NCI-H82 (cell line): Measurements from ENCODE around the gene FMNL3.

Source experiments
- DNase-seq: peaks from one replicate; lab custom pipeline; 2025; lab: John Stamatoyannopoulos, UW

The FMNL3 gene

DNA sequence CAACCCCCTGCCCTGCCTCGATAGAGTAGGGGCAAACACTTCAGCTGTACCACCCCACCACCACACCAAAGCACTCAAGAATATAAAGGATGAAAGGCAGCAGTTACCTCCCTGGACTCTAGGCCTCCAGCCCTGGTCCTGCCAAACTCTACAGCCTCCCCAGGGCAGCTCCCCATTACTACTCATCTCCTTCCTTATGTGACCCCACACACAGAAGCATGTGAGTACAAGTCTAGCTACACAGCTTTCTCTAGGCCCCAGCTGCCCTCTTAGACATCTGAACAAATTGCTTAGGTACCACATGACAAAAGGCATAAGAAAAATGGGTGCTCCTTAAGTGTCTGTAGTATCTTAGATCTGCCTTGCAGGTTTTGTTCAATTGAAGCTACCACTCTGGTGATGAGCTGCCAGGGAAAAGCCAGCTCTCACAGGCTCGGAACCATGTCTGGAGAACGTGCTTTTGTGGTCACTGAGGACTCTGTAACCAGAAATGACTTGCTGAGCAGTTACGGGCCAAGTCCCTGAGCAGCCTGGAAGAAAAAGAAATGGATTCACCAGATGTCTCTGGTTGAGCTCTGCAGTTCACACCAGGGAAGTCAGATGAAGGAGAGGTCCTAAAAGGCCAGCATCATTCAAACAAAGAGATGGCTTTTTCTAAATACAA, 32.8 kb downstream of the FMNL3 start:
- DNase-seq, result peak; percentile 28

DNA sequence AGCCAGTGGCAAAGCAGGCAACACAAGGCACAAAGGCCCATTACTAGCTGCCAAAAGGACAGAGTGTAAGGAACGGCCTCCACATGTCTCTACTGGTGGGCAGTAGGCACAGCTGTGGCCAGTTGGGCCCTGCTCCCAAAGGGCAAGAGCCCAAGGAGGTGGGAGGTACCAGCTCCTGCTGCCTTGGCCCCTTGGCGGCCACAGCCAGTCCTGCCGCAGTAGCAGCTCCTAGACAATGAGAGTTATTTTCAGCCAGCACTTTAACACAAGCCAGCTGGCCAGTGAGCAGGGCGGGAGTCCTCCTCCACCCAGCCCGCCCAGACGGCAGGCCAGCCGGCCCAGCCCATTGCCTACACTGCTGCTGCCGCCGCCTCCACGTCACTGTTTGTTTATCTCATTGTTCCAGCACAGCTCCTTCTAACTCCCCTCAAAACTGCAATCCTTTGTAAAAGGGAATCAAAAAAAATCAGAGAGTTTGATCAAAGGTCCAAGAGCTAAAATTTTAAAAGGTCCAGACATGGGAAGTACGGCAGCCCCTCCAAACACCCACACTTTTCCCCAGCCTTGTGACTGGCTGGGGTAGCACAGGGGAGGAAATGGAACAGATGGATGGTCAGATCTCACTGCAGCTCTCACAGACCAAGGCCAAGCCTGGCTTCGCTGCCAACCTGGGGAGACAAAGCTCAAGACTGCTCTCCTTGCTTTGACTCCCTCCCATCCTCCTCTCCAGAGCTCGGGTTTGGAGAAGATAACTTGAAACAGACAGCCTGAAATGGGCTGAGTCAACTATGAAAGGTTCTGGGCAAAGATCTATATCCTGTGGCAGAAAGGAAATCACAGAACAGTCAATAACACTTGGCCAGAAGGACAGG, 33.5 kb downstream of the FMNL3 start:
- DNase-seq, result peak; percentile 95

DNA sequence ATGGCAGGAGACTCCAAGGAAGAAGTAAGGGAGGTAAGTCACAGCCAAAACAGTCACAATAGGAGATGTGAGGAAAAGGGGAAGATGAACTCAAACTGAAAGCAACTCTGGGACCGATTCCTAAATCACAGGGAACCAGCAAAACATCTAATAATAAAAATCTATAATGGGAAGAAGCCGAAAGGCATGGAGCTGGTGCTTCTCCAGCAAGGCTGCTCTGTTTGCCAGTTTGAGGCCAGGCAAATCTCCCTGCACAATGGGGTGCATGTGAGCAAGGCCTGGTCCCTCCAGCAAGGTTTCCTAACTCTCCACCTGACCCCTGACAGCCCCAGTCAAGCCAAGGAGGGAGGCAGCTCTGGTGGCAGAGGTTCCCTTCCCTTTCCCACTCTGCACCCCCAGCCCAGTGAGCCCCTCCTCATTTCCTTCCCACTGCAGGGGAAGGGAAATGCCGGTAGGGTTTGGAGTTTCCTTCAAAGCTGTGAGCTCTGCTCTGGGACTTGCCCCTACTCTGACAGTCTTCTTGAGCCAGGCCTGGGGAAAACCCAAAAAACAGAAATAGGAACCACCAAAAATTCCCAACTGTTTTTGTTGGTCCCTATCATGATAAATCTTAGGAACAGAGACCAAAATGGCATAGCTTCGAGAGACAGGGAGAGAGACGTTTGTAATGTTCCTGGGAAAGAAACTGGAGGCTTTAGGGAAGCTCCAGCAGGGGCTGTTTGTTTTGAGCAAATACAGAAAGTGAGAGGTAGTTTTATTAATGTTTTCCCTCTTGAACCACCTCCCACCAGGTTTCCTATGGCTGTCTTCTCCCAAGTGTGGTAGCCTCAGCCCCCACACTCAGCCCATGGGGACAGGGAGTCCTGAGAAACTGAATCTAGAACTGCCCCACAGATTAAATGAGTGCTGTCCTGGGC, 34.6 kb downstream of the FMNL3 start:
- no peak for DNase-seq

DNA sequence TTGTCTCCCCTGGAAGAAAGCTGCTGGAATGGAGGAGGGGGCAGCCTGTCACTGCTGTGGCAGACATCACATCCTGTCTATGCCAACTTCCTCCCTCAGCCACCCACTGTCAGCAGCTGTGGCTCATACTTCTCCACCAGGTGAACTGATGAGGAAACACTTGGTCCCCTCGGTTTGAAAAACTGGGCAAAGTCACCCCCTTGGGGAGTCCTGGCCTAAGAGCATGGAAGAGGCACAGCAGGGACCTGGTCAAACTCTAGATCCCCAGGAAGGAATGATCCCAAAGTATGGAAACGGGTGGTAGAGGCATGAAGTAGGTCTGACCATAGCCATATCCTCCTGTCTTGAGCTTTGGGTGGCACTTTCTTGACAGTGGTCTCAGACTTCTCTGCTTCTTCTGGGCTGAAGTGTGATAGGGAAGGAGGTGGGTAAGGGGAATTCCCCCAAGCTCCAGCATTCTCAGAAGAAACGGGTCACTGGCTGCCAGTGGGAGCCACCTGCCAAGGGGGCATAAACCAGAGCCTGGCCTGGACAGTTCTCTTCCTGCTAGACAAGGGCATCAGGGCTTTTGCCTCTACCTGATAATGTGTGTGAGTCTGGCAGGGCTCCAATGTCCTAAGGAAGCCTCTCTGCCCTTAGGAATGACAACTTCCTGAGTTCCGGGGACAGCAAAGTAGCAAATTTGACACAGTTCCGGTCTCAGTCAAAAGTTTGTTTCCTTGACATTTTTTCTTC, 36.0 kb downstream of the FMNL3 start:
- no peak for DNase-seq

DNA sequence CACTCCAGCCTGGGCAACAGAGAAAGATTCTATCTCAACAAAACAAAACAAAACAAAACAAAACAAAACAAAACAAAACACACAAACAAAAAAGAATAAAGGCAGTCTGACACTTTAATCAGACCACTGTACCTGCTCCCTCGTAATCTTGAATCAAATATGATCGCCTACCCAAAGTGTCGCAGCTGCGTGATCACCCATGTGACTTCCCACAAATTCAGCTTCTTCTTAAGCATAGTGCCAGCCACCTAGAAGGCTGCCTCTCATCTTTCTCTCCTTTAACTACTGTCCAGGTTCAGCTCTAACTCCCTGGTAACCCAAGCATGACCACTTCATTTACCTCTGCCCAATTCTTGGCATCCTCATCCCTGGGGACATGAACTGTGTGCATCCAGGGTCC, 37.4 kb downstream of the FMNL3 start:
- no peak for DNase-seq

DNA sequence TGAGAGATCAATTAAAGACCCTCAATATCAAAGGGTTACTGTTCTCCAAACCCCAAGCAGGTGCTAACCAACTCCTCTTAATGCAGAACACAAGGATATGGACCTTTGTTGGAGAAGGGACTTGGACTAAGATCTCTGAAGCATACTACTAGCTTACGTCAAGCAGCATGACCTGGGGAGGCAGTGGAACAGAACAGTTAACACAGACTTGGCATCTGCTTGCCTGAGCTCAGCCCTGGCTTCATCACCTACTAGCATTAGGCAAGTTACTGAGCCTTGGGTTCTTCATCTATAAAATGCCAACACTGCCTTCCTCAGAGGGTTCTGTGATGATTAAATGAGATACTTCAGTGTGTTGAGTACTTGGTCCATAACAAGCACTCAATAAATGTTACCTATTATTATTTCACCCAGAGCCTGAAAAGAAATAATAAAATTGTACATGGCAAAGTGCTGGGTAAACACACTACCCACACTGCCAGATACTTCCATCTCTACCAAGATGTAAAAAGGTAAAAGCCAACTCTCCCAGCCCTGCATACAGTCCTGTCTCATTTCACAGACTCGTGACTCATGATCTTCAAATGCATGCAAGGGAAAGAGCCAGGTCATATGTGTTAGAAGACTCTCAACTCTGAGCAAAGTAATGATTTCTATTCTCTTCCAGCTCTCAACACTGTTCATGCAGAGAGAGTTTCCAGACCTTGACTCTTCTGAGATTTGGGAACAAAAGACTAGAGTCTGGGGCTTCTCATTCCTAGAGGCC, 39.7 kb downstream of the FMNL3 start:
- DNase-seq, result no peak

DNA sequence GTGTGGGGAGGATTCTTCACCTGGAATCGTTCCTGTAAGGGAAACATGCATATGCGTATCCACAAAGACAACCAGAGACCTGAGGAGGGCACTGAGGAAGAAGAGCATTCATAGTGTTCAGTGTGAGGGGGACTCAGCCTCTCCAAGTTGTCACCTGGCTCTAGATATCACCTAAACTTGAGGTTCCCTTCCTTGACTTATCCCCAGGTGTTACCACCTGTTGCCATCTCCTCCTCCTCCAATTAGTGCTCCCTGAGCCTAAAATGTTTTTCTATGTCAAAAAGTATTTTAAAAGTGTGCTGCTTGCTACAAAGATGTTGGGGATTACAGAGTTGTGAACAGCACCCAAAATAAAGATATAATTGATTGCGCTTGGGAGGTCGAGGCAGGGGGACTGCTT, 41.0 kb downstream of the FMNL3 start:
- DNase-seq, result no peak

DNA sequence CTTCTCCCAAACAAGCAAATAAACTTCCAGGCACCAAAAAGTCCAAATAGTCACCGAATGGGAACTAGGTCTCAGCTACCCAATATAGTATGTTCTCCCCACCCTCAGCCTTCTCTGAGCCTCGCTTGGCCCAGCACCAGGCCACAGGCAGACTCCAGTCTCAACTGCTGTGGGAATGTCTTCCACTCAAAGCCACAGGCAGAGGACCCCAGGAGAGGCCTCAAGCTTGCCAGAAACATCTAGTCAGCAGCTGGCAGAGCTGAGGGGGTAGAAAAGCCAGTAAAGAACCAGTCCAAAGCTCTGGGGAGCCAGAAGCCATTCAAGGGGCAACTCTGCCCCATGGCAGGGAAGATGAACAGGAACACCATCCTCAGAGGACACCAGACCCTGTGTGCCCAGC, 41.8 kb downstream of the FMNL3 start:
- DNase-seq, result no peak

DNA sequence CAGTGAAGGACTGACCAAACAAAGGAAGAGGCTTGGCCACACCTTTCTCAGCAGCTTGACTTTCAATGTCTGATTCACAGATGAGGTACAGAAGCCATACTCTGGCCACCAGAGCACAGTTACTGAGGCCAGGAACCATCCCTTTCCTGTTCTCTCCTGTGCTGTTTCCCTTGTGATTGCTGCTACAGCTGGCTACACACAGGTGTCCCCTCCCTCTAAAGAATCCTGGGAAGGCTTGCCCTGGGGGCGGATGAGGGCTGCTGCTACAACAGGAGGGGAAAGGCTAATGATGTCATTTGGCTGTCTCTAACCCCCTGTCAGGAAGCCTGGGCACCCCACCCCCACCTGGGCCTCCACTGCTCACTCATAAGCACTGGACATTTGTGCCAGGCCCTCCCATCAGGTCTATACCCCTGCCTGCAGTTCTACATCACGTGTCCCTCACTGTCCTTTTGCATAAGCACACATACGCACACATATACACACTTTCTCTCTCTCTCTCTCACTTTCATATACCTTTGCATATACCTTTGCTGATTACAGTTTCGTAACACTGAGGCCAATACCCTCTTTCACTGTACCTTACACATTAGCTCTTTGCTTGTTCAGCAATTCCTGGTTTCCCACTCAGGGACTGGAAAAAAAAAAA, 42.5 kb downstream of the FMNL3 start:
- DNase-seq, result no peak

DNA sequence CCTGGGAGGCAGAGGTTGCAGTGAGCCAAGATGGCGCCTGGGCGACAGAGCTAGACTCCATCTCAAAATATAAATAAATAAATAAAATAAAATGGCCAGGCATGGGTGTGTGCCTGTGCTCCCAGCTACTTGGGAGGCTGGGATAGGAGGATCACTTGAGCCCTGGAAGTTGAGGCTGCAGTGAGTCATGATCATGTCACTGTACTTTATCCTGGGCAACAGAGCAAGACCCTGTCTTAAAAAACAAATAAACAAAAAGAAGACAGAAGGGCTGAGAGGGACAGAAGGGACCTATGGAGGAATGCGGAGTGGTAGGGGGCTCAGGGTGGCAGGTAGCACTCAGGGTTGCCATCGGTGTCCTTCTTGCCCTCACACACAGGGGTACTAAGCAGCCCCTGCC, 43.0 kb downstream of the FMNL3 start:
- no peak for DNase-seq

DNA sequence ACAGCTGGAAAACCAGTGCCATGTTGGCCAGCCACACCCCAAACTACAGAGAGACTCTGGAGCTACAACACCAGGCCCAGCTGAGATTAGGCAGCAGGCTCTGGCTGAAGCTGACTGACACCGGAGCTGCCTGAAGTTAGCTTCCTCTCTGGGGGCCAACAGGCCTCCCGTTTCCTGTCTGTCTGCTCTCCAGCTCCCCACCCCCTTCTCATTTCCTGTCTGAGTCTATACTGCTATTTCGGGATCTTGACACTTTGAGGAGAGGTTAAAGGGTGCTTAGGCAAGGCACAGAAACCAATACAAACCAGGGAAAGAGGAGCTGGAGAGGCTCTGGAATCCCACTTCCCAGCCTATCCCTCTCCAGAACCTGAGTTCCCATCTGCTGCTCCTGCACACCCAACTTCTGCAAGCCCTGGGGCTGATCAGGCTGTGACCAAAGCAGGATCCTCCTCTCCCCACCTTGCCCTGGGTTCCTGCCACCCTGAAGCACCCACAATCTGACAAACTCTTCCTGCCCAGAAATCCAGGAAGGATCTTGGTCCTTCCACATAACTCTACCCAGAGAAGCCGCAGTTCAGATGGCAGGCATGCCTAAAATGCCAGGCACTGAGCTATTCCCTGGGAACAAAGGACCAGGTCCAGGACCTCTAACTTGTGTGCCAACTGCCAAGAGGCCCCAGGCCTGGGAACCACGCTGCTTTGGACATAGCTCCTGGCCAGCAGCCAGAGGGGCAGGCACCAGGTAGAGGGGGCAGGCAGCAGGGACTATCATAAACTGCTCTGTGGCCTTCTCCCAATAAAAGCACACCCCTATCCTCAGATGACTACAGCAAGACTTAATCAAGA, 44.0 kb downstream of the FMNL3 start:
- no peak for DNase-seq

DNA sequence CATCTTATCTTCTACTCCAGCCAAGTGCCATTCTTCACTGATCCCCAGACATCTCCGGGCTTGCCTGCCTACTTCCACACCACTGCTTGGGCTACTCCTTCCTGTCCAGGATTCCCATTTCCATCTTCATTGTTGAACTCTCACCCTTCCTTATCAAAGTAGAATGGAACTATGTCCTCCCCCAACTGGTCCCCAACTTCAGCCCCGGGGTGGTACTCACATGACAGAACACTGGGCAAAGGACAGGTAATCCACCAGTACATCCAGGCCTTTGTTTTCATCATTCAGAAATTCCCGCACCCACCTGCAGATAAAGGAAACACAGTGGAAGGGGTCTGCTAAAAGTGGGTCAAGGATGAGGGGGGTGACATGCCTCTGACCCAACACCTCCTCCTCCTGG, 45.5 kb downstream of the FMNL3 start:
- no peak for DNase-seq

DNA sequence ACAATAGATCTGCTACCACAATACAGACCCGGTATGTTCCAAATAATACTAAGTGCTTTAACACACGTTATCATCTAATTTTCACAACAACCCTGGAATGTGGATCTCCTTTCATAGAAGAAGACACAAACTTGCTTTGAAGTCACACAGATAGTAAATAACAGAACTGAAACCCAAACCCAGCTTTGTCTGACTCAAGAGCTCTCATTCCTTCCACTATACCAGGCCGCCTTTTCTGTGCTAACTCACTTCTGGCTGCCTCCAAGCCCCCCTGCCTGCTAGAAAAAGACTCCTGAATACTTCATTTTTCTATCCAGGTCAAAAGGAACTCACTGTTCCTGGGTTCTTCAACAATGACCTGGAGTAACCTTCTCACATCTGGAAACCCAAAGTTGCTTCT, 46.0 kb downstream of the FMNL3 start:
- DNase-seq, result no peak

DNA sequence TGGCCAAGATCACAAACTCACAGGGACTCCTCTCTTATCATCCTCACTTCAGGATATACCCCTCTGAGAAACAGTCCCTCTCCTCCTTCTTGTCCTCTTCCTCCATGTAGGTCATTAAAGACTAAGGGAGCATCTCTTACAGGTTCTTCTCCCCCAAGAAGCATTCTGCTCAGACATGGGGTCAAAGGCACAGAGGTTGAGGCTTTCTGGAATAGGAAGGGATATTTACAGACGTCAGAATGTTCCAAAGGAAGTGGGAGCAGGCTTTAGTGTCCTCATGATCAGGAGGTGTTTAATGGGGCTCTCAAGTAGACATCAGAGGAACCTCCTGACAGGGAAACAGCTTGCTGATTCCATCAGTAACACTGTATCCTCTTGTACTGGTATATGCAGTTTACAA, 47.5 kb downstream of the FMNL3 start:
- no peak for DNase-seq

DNA sequence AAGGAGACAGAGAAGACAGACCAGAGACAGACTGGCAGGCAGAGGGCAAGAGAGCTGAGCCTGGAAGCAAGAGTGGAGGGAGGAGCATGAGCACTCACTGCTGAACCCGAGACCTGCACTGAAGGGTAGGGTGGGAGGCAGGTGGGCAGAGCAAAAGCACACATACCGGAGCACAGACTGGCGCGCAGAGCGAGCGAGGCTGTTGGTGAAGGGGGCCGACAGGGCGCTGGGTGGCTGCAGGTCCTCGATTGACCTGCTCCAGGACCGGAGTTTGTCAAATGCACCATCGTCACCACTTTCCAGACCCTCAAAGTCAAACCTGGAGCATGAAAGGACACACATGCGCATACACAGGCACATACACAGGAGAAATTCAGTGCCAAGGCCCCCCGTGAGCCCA, 48.9 kb downstream of the FMNL3 start:
- no peak for DNase-seq

DNA sequence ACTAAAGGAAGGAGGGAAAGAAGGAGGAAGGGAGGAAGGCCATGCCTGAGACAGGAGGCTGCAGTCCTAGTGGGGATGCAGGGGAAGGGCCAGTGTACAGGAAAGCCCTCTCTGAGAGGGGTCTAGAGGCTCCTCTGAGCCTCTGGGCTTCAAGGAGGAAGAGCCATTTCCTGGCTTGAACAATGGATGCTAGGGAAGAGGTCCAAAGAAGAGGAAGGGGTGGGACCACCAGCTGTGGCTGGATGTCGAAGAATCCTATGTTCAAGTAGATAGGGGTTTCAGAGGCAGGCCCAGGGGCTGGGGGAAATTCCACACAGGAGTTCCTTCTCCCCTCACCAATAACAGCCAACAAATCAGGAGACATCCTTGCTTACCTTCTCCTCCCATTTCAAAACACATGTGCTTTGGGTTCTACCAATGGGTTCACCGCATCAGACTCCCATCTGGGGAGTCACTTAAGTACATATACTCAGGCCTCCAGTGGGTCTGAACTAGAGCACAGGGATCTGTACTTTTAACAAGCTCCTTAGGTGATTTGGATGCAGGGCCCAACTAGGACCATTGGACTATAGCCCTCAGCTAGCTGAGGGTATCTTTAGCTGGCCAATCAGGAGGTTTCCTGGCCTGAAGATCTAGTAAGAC, 51.5 kb downstream of the FMNL3 start:
- DNase-seq, result no peak

DNA sequence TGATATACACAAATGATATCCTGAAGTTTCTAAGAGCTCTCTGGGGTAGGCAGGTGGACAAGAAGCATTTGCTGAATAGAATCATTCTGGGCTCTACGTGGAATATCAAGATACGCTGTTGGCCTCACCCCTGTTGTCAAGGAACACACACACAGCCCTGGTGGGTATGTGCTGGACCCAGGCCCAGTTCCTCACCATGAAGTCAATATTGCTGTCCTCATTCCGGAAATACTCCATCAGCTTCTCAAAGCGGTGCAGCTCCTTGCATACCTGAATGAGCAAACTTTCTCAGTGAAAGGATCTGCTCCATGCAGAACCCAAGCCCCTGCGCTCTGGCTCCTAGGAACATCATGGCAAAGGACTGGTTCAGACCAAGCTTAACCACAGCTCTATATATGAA, 52.5 kb downstream of the FMNL3 start:
- DNase-seq, result no peak

DNA sequence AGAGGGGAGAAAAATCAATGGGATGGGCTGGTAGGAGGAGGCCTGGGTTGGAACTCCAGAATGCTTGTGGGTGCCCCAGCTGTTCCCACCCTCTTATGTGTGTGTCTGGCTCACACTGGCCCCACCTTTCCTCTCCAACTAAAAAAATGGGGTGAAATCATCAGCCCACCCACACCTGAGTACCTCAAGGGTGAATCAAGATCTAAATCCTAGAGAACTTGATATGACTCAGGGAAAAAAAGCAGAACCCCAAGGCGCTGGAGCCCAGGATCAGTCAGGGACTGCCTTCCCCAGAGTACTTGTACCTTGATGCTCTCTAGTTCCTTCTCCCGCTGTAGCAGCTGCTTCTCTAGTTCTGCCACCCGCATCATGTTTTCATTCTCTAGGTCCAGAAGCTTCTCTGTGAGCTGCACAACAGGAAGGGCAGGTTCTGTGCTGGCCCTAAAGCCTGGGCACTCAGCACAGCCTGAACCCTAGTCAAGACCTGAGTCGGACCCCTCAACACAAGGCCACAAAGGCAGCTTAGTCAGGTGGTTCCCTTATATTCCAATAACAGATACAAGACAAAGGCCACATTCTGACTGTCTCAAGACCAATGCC, 54.2 kb downstream of the FMNL3 start:
- no peak for DNase-seq

DNA sequence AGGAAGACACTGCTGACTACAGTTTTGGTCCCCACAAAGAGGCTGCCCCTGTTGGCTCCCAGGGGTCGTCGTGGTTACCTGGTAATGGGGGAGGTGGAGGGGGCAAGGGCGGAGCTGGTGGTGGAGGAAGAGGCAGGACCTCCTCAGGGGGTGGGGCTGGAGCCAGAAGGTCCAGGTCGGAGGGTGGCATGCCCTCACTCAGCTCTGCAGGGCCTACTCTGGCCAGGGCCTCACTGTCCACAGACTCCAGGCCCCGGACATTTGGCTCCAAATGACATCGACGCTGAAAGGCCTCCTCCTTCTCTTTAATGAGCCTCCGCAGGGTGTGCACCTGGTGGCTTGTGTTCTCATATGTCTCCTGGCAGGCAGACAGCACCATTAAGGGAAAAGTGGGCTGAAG, 55.4 kb downstream of the FMNL3 start:
- DNase-seq, result no peak
